GM23338 (cell line): Measurements from ENCODE around the gene AP2A2. TPM values are rescaled to one million over a fixed set of nuclear protein-coding genes. Genes with fewer than 3 reads are reported as not detected.

ENCODE experiments used
- ATAC-seq: fragments of 200-7000 bp; cut with Tn5 transposase; 3 replicates; pipeline ENCODE4 v1.9.1; 2020
- DNase-seq: peaks from one replicate; pipeline ENCODE4 v3.0.0-alpha.2; 2015; ENCODE audit warnings: low spot score
- H2AFZ ChIP-seq: fragments of 200-600 bp; sonication (generic); 2 replicates; pipeline ENCODE4 v1.8.0; 2016; ENCODE audit warnings: antibody characterized with exemption, mild to moderate bottlenecking, moderate library complexity
- H3F3A ChIP-seq: fragments of 200-600 bp; sonication (generic); replicated peaks from 2 replicates; pipeline ENCODE4 v1.8.0; 2017; ENCODE audit warnings: antibody characterized with exemption, mixed run types, low read depth
- H3K27ac ChIP-seq: fragments of 200-600 bp; sonication (generic); 2 replicates; pipeline ENCODE4 v1.6.1; 2016; ENCODE audit warnings: low read depth
- H3K27me3 ChIP-seq: fragments of 200-600 bp; sonication (generic); 2 replicates; pipeline ENCODE4 v1.8.0; 2016; ENCODE audit warnings: mild to moderate bottlenecking, mixed run types, moderate library complexity; ENCODE audit not compliant: insufficient read depth
- H3K36me3 ChIP-seq: fragments of 200-600 bp; sonication (generic); 2 replicates; pipeline ENCODE4 v1.8.0; 2016; ENCODE audit warnings: mild to moderate bottlenecking; ENCODE audit not compliant: insufficient read depth
- H3K4me1 ChIP-seq: fragments of 200-600 bp; sonication (generic); 2 replicates; pipeline ENCODE4 v1.8.0; 2016; ENCODE audit warnings: mild to moderate bottlenecking, moderate library complexity; ENCODE audit not compliant: insufficient read depth
- H3K4me2 ChIP-seq: fragments of 200-600 bp; sonication (generic); 2 replicates; pipeline ENCODE4 v1.7.1; 2017; ENCODE audit warnings: mixed run types
- H3K4me3 ChIP-seq: fragments of 200-600 bp; sonication (generic); 2 replicates; pipeline ENCODE4 v1.6.1; 2016; ENCODE audit warnings: mixed run types
- H3K79me2 ChIP-seq: fragments of 200-600 bp; sonication (generic); replicated peaks from 2 replicates; pipeline ENCODE4 v1.8.0; 2017; ENCODE audit warnings: mild to moderate bottlenecking; ENCODE audit not compliant: insufficient read depth
- H3K9me2 ChIP-seq: fragments of 200-600 bp; sonication (generic); 2 replicates; pipeline ENCODE4 v1.8.0; 2017; ENCODE audit not compliant: insufficient read depth
- H4K20me1 ChIP-seq: fragments of 200-600 bp; sonication (generic); replicated peaks from 2 replicates; pipeline ENCODE4 v1.8.0; 2017; ENCODE audit warnings: mild to moderate bottlenecking; ENCODE audit not compliant: insufficient read depth
- H3K27ac Mint-ChIP-seq: 2 replicates; pipeline ENCODE4 v1.8.0; 2020; ENCODE audit warnings: inconsistent platforms, mild to moderate bottlenecking, moderate library complexity, mixed read lengths
- H3K27me3 Mint-ChIP-seq: 3 replicates; pipeline ENCODE4 v1.8.0; 2022; ENCODE audit warnings: low read depth, mild to moderate bottlenecking, moderate library complexity, mixed read lengths, inconsistent platforms; ENCODE audit not compliant: insufficient read depth, poor library complexity
- H3K36me3 Mint-ChIP-seq: 3 replicates; pipeline ENCODE4 v1.8.0; 2021; ENCODE audit warnings: low read depth, mild to moderate bottlenecking, inconsistent platforms, moderate library complexity, mixed read lengths
- H3K4me1 Mint-ChIP-seq: 3 replicates; pipeline ENCODE4 v1.8.0; 2020; ENCODE audit warnings: mild to moderate bottlenecking, inconsistent platforms, mixed read lengths
- H3K4me3 Mint-ChIP-seq: 3 replicates; pipeline ENCODE4 v1.8.0; 2021; ENCODE audit warnings: moderate library complexity, mild to moderate bottlenecking, inconsistent platforms, mixed read lengths
- H3K9me3 Mint-ChIP-seq: 3 replicates; pipeline ENCODE4 v1.8.0; 2020; ENCODE audit warnings: moderate library complexity, mild to moderate bottlenecking, inconsistent platforms, mixed read lengths
- CREB1 ChIP-seq: fragments of 250-450 bp; sonication (Bioruptor Pico); IDR thresholded peaks from 2 replicates; pipeline ENCODE4 v1.5.0; 2020; ENCODE audit warnings: low read depth, mild to moderate bottlenecking, moderate library complexity
- EZH2 ChIP-seq: fragments of 200-600 bp; sonication (generic); IDR thresholded peaks from one replicate; pipeline ENCODE4 v1.8.0; 2017; ENCODE audit warnings: antibody characterized with exemption, mild to moderate bottlenecking, low read depth; ENCODE audit not compliant: unreplicated experiment
- EZH2phosphoT487 ChIP-seq: fragments of 200-600 bp; sonication (generic); IDR thresholded peaks from one replicate; pipeline ENCODE4 v1.8.1; 2018; ENCODE audit warnings: antibody characterized with exemption; ENCODE audit not compliant: unreplicated experiment
- JUNB ChIP-seq: IDR thresholded peaks from one replicate; pipeline ENCODE4 v1.6.1; 2016; ENCODE audit warnings: antibody characterized with exemption; ENCODE audit not compliant: unreplicated experiment
- NANOG ChIP-seq: IDR thresholded peaks from 2 replicates; pipeline ENCODE4 v1.6.1; 2016; ENCODE audit warnings: antibody characterized with exemption, borderline replicate concordance
- STAT1 ChIP-seq: IDR thresholded peaks from one replicate; pipeline ENCODE4 v1.6.1; 2016; ENCODE audit warnings: antibody characterized with exemption; ENCODE audit not compliant: unreplicated experiment
- polyA plus RNA-seq: library from polyadenylated mRNA; unstranded; fragments of >200 nt; fragmentation: Nextera tagmentation; extraction: Ambion mirVana; gene quantifications from 2 replicates; pipeline ENCODE4 v1.2.1, GENCODE V29; 2016
- total RNA-seq: library from RNA; depleted of rRNA; stranded (reverse); fragments of >200 nt; shearing (Covaris generic); gene quantifications from 2 replicates; pipeline ENCODE4 v1.2.3, GENCODE V29; 2014
- TF ChIP-seq, protein P1 (sequence below): IDR thresholded peaks from one replicate; pipeline ENCODE4 v1.6.1; 2018; ENCODE audit warnings: antibody characterized with exemption; ENCODE audit not compliant: unreplicated experiment
- TF ChIP-seq, protein P2 (sequence below): IDR thresholded peaks from 2 replicates; pipeline ENCODE4 v1.6.1; 2016; ENCODE audit warnings: antibody characterized with exemption
- TF ChIP-seq, protein P3 (sequence below), 2 experiments: fragments of 200-600 bp in 1 of 2; sonication (generic) in 1 of 2; conservative IDR thresholded peaks; 2 replicates each; pipeline versions ENCODE4 v1.5.1 to v1.6.1; 2016 to 2017; ENCODE audit warnings: antibody characterized with exemption in 2 of 2, low read depth in 2 of 2, mild to moderate bottlenecking in 2 of 2, moderate library complexity in 1 of 2

AP2A2 gene
- total and polyA plus RNA-seq, 2 experiments from 2014 or later, result 23.7 to 47.5 TPM

DNA sequence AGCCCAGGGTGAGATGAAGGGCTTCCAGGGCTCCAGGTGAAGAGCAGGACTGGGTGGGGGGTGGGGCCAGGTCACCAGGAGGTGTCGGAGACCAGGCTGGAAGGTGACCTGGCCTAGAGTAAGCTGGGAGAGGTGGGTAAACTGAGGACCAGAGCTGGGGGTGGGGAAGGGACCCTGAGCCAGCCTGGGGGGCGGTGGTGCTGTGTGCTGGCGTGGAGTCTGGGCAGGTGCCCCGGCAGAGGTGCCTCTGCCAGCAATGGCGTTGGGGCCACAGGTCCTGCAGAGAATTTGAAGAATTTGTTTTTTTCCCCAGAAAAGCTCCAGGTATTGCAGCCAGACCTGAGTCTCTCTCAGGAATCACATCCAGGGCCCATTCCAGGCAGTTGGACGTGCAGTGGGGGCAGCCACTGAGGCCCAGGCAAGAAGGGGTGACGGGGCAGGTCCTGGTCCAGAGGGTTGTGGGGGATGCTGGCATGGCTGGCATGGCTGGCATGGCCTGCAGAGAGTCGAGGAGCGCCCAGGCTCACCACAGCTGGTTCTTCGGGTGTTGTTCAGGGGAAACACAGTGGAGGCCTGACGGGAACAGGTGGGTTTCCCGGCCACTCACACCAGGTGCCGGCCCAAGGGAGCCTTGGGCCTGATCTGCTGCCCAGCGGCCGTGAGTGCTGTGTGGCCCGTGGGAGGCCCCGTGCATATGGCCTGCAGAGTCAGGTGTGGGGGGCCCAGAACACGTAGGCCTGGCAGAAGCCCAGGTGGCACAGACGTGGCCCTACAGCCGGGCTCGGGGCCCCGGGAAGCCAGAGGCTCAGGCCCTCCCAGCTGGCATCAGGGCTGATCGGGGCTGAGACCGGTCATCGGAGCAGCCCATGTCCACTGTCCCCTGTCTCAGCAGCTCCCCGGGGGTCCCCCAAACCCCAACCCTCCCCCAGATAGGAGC lies 117.2 kb downstream of the AP2A2 start (continued):
- TF ChIP-seq EZH2 (no peak), CREB1 (CRISPR knock-in tag) (no peak)

DNA sequence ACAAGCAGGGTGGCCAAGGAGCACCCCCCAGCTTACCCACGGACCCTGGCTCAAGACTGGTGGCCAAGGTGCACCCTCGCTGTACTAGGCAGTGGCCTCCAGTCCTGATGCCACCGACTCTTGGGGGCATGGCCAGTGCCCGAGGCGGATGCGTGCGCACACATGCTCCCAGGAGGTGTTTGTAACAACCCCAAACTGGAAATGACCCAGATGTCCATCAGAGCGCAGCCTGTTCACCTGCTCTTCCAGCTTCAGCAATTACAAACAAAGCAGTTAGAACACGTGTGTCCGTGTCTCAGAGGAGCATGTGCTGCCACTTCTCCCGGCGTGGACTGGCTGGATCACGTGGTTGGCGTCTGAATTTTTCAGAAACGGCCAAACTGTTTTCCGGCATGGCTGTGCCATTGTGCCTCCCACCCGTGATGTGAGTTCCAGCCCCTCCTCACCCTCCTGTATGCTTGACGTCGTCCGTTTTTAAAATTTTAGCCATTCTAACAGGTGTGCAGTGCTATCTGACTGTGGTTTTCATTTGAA lies 118.0 kb downstream of the AP2A2 start:
- ATAC-seq (no peak), DNase-seq (no peak)
- Histone ChIP-seq H3F3A (no peaks in the 10 kb centered on the region), H3K9me2 (no peaks in the 10 kb centered on the region), H3K4me2 (no peak overlapping the region), H3K27ac (no peak overlapping the region), H3K27me3 (no peaks in the 10 kb centered on the region), H4K20me1 (no peaks in the 10 kb centered on the region), H3K4me3 (no peak overlapping the region), H3K4me1 (no peaks in the 10 kb centered on the region), H2AFZ (no peak overlapping the region), H3K36me3 (no peaks in the 10 kb centered on the region), H3K79me2 (no peaks in the 10 kb centered on the region)
- Mint-ChIP-seq H3K36me3 (no peaks in the 10 kb centered on the region; the same call in 2 of the 3 replicates), H3K27me3 (peaks cover 7% of the 10 kb centered on the region), H3K4me3 (no peak overlapping the region; the same call in 2 of the 3 replicates), H3K4me1 (no peaks in the 10 kb centered on the region), H3K27ac (no peak overlapping the region), H3K9me3 (peaks cover 2% of the 10 kb centered on the region; the same call in 2 of the 3 replicates)
- no peak for TF ChIP-seq NANOG
- TF ChIP-seq JUNB, result no peak
- TF ChIP-seq, protein P1, sequence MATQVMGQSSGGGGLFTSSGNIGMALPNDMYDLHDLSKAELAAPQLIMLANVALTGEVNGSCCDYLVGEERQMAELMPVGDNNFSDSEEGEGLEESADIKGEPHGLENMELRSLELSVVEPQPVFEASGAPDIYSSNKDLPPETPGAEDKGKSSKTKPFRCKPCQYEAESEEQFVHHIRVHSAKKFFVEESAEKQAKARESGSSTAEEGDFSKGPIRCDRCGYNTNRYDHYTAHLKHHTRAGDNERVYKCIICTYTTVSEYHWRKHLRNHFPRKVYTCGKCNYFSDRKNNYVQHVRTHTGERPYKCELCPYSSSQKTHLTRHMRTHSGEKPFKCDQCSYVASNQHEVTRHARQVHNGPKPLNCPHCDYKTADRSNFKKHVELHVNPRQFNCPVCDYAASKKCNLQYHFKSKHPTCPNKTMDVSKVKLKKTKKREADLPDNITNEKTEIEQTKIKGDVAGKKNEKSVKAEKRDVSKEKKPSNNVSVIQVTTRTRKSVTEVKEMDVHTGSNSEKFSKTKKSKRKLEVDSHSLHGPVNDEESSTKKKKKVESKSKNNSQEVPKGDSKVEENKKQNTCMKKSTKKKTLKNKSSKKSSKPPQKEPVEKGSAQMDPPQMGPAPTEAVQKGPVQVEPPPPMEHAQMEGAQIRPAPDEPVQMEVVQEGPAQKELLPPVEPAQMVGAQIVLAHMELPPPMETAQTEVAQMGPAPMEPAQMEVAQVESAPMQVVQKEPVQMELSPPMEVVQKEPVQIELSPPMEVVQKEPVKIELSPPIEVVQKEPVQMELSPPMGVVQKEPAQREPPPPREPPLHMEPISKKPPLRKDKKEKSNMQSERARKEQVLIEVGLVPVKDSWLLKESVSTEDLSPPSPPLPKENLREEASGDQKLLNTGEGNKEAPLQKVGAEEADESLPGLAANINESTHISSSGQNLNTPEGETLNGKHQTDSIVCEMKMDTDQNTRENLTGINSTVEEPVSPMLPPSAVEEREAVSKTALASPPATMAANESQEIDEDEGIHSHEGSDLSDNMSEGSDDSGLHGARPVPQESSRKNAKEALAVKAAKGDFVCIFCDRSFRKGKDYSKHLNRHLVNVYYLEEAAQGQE, result no peak
- no peak for TF ChIP-seq STAT1
- TF ChIP-seq, protein P2, sequence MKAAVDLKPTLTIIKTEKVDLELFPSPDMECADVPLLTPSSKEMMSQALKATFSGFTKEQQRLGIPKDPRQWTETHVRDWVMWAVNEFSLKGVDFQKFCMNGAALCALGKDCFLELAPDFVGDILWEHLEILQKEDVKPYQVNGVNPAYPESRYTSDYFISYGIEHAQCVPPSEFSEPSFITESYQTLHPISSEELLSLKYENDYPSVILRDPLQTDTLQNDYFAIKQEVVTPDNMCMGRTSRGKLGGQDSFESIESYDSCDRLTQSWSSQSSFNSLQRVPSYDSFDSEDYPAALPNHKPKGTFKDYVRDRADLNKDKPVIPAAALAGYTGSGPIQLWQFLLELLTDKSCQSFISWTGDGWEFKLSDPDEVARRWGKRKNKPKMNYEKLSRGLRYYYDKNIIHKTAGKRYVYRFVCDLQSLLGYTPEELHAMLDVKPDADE, result no peak

DNA sequence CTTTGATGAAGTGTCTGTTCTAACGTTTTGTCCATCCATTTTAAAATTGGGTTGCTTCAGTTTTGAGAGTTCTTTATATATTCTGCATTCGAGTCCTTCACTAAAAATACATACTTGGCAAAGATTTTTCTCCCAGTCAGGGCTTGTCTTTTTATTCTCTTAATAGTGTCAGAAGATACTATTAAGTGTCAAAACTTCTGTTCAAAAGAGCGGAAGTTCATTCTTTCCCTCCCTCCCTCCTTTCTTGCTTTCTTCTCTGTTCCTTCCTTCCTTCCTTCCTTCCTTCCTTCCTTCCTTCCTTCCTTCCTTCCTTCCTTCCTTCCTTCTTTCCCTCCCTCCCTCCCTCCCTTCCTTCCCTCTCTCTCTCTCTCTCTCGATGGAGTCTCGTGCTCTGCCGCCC lies 118.5 kb downstream of the AP2A2 start:
- H3K27ac ChIP-seq, result no peak overlapping the region
- no peak overlapping the region for H3K4me2 ChIP-seq
- no peaks in the 10 kb centered on the region for H3K79me2 ChIP-seq
- H3K4me1 ChIP-seq, result no peaks in the 10 kb centered on the region
- H3F3A ChIP-seq, result no peaks in the 10 kb centered on the region
- H2AFZ ChIP-seq, result no peak overlapping the region
- H3K27ac Mint-ChIP-seq, result no peak overlapping the region
- H3K9me3 Mint-ChIP-seq, result peaks cover 2% of the 10 kb centered on the region; the same call in 2 of the 3 replicates
- DNase-seq (no peak), ATAC-seq (no peak)
- no peak overlapping the region; the same call in 2 of the 3 replicates for H3K4me3 Mint-ChIP-seq
- H3K4me1 Mint-ChIP-seq, result no peaks in the 10 kb centered on the region
- H4K20me1 ChIP-seq, result no peaks in the 10 kb centered on the region
- no peak overlapping the region for H3K4me3 ChIP-seq
- H3K9me2 ChIP-seq, result no peaks in the 10 kb centered on the region
- no peaks in the 10 kb centered on the region for H3K27me3 ChIP-seq
- no peaks in the 10 kb centered on the region for H3K36me3 ChIP-seq
- H3K27me3 Mint-ChIP-seq, result peaks cover 9% of the 10 kb centered on the region
- no peaks in the 10 kb centered on the region; the same call in 2 of the 3 replicates for H3K36me3 Mint-ChIP-seq
- TF ChIP-seq NANOG, result no peak
- no peak for TF ChIP-seq EZH2phosphoT487
- TF ChIP-seq, protein P3, sequence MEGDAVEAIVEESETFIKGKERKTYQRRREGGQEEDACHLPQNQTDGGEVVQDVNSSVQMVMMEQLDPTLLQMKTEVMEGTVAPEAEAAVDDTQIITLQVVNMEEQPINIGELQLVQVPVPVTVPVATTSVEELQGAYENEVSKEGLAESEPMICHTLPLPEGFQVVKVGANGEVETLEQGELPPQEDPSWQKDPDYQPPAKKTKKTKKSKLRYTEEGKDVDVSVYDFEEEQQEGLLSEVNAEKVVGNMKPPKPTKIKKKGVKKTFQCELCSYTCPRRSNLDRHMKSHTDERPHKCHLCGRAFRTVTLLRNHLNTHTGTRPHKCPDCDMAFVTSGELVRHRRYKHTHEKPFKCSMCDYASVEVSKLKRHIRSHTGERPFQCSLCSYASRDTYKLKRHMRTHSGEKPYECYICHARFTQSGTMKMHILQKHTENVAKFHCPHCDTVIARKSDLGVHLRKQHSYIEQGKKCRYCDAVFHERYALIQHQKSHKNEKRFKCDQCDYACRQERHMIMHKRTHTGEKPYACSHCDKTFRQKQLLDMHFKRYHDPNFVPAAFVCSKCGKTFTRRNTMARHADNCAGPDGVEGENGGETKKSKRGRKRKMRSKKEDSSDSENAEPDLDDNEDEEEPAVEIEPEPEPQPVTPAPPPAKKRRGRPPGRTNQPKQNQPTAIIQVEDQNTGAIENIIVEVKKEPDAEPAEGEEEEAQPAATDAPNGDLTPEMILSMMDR (conservative IDR thresholded peaks at IDR 0.05; ENCODE audit: low read depth in 2 of 2), result no peak
- TF ChIP-seq, protein P1, result no peak
